ENCODE measurements around the gene DIAPH2.

- no peak for TF ChIP-seq POLR2A (IDR thresholded peaks at IDR 0.05)
- no peak for TF ChIP-seq CTCF (IDR thresholded peaks at IDR 0.05)
Measured at GRCh38 chrX:97309487-97310116, 625.0 kb downstream of the DIAPH2 start.
